H1 (cell line): ENCODE measurements around the gene ADAMTS17. TPM values are rescaled to one million over a fixed set of nuclear protein-coding genes. Genes with fewer than 3 reads are reported as not detected.

Source experiments
- BACH1 ChIP-seq: IDR thresholded peaks from 2 replicates; pipeline ENCODE4 v1.6.1; 2012; ENCODE audit warnings: low read length, improper control_type of control experiment
- BRCA1 ChIP-seq: IDR thresholded peaks from 2 replicates; pipeline ENCODE4 v1.6.1; 2012; ENCODE audit warnings: low read depth, low read length, improper control_type of control experiment
- CEBPB ChIP-seq: IDR thresholded peaks from 2 replicates; pipeline ENCODE4 v1.6.1; 2012; ENCODE audit warnings: low read depth, low read length
- CHD1 ChIP-seq: IDR thresholded peaks from 2 replicates; pipeline ENCODE4 v1.6.1; 2012; ENCODE audit warnings: low read depth, low read length, improper control_type of control experiment
- CHD2 ChIP-seq: IDR thresholded peaks from 2 replicates; pipeline ENCODE4 v1.6.1; 2012; ENCODE audit warnings: low read length, improper control_type of control experiment
- EZH2 ChIP-seq: fragments of 200-600 bp; sonication (generic); IDR thresholded peaks from 2 replicates; pipeline ENCODE4 v1.7.1; 2012; ENCODE audit warnings: low read depth, mild to moderate bottlenecking, moderate library complexity, low read length, inconsistent platforms; ENCODE audit not compliant: severe bottlenecking
- HDAC6 ChIP-seq: IDR thresholded peaks from one replicate; pipeline ENCODE4 v1.7.1; 2012; ENCODE audit warnings: low read depth, mild to moderate bottlenecking, inconsistent platforms, low read length, moderate library complexity
- KDM1A ChIP-seq: fragments of 200-600, 300-600 bp; sonication (generic); IDR thresholded peaks from 2 replicates; pipeline ENCODE4 v1.7.1; 2016; ENCODE audit warnings: mild to moderate bottlenecking, low read length, borderline replicate concordance
- NANOG ChIP-seq: IDR thresholded peaks from 2 replicates; pipeline ENCODE4 v1.6.1; 2011; ENCODE audit warnings: low read length, low read depth, mild to moderate bottlenecking, inconsistent platforms; ENCODE audit not compliant: insufficient read depth, poor library complexity, severe bottlenecking
- POU5F1 ChIP-seq: IDR thresholded peaks from 2 replicates; pipeline ENCODE4 v1.6.1; 2011; ENCODE audit warnings: low read depth, mild to moderate bottlenecking, low read length, moderate library complexity
- RBBP5 ChIP-seq: IDR thresholded peaks from 2 replicates; pipeline ENCODE4 v1.7.1; 2012; ENCODE audit warnings: low read depth, mild to moderate bottlenecking, inconsistent platforms, low read length, moderate library complexity, borderline replicate concordance
- RXRA ChIP-seq: IDR thresholded peaks from 2 replicates; pipeline ENCODE4 v1.6.1; 2011; ENCODE audit warnings: low read depth, mild to moderate bottlenecking, low read length, moderate library complexity; ENCODE audit not compliant: insufficient read depth
- SAP30 ChIP-seq: fragments of 300-600 bp; sonication (generic); IDR thresholded peaks from 2 replicates; pipeline ENCODE4 v1.7.1; 2012; ENCODE audit warnings: low read length, moderate library complexity, mild to moderate bottlenecking, inconsistent platforms; ENCODE audit not compliant: insufficient read depth, insufficient replicate concordance
- SIN3A ChIP-seq, 2 experiments: IDR thresholded peaks in 1 of 2; conservative IDR thresholded peaks in 1 of 2; 2 replicates each; pipeline ENCODE4 v1.6.1; 2011 to 2012; ENCODE audit warnings: low read length in 2 of 2, improper control_type of control experiment in 1 of 2, low read depth in 1 of 2, mild to moderate bottlenecking in 1 of 2
- SIRT6 ChIP-seq: IDR thresholded peaks from one replicate; pipeline ENCODE4 v1.7.1; 2012; ENCODE audit warnings: low read length, inconsistent platforms
- SP4 ChIP-seq: IDR thresholded peaks from 2 replicates; pipeline ENCODE4 v1.6.1; 2012; ENCODE audit warnings: low read length, inconsistent platforms
- SRF ChIP-seq: IDR thresholded peaks from 2 replicates; pipeline ENCODE4 v1.6.1; 2011; ENCODE audit warnings: mild to moderate bottlenecking, low read depth, low read length, moderate library complexity
- SUZ12 ChIP-seq: fragments of 200-600 bp; sonication (generic); IDR thresholded peaks from 2 replicates; pipeline ENCODE4 v1.6.1; 2012; ENCODE audit warnings: mild to moderate bottlenecking, inconsistent platforms, low read length, moderate library complexity, mixed read lengths
- TAF7 ChIP-seq: optimal IDR thresholded peaks from 2 replicates; pipeline ENCODE3; 2011; ENCODE audit warnings: low read depth, mild to moderate bottlenecking, inconsistent platforms, low read length, moderate library complexity, borderline replicate concordance
- TCF12 ChIP-seq: IDR thresholded peaks from 2 replicates; pipeline ENCODE4 v1.6.1; 2011; ENCODE audit warnings: low read depth, mild to moderate bottlenecking, low read length
- TEAD4 ChIP-seq: IDR thresholded peaks from 2 replicates; pipeline ENCODE4 v1.6.1; 2012; ENCODE audit warnings: low read depth, low read length, inconsistent platforms, mixed read lengths
- ZNF274 ChIP-seq: IDR thresholded peaks from 2 replicates; pipeline ENCODE4 v1.7.0; 2012; ENCODE audit warnings: low read length, borderline replicate concordance; ENCODE audit errors: extremely low read depth
- polyA plus RNA-seq, 7 experiments: library from polyadenylated mRNA; depleted of rRNA in 3 of 7; stranded (reverse) in 5 of 7; unstranded in 2 of 7; fragments of >200 nt in 5 of 7; fragments of 200-250 nt in 2 of 7; gene quantifications; 1 replicate in 5 of 7; 2 replicates in 1 of 7; 4 replicates in 1 of 7; pipeline versions ENCODE4 v1.2.1 to v1.2.3, GENCODE V29; 2011 to 2013; ENCODE audit warnings: missing spikeins in 2 of 7, mixed read lengths in 2 of 7
- total RNA-seq: library from RNA; stranded (reverse); fragmentation: NEBNext Ultra II Directional; extraction: Animal tissue kit (Norgen Biotek cat#: 25700); gene quantifications from 2 replicates; pipeline ENCODE4 v1.2.1, GENCODE V29; 2021
- TF ChIP-seq, protein P1 (sequence below): IDR thresholded peaks from 2 replicates; pipeline ENCODE4 v1.6.1; 2012; ENCODE audit warnings: inconsistent platforms
- TF ChIP-seq, protein P2 (sequence below): IDR thresholded peaks from 2 replicates; pipeline ENCODE4 v1.6.1; 2011; ENCODE audit warnings: low read length, improper control_type of control experiment

ADAMTS17 gene
- total and polyA plus RNA-seq, 2 of the 8 experiments (the other 6 are each of a cell fraction or from before 2014, with no cell fraction given), result 0.51 to 1.7 TPM

DNA sequence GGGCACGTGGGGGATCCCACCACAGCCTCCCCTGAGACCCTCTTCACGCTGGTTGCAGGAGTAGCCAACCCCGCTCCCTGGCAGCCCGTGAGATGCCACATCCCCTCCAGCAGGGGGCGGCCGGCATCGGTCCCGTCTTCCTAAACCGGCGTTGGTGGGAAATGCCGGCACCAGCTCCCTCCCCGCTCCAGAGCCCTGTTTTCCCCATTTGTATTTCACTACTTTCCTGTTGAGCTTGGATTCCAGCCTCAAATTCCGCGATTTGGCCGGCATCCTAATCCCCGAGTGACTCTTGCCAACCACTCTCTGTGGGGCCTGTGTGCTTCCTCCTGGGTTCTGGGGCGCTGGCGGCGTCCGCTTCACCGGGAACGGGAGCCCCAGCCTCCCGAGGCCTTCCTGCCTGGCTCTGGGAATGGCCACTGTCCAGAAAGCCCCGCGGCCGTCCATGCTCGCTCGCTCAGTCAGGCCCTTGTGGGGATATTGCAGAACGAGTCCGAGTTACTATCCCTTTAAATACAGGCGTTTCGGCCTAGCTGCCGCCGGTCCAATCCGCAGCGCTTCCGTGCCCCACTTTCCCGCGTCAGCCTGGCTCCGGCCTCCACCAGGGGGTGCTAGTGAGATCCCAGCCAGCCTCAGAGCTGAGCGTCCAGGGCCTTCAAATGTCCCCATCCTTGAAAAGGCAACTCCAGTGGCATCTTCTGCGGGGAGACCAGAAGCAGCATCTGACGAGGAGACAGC is 8.1 kb upstream of the ADAMTS17 start (continued):
- TF ChIP-seq EZH2, result no peak
- TF ChIP-seq SIN3A (conservative IDR thresholded peaks at IDR 0.05 in 1 of 2, IDR thresholded peaks at IDR 0.05 in 1 of 2; ENCODE audit: low read depth in 1 of 2, low read length in 2 of 2), result peak in 1 of 2 experiments; percentile 52; a peak in 1 of 4 replicates
- TF ChIP-seq SRF, result no peak
- no peak for TF ChIP-seq POU5F1
- TF ChIP-seq SP4, result no peak
- no peak for TF ChIP-seq NANOG
- peak; percentile 92 for TF ChIP-seq RBBP5
- TF ChIP-seq ZNF274, result no peak
- no peak for TF ChIP-seq RXRA
- TF ChIP-seq, protein P1, sequence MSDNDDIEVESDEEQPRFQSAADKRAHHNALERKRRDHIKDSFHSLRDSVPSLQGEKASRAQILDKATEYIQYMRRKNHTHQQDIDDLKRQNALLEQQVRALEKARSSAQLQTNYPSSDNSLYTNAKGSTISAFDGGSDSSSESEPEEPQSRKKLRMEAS, result peak; percentile 41; the same call in 1 of the 2 replicates
- TF ChIP-seq TEAD4, result peak; percentile 60
- no peak for TF ChIP-seq SUZ12
- no peak for TF ChIP-seq TCF12
- TF ChIP-seq SAP30, result no peak
- no peak for TF ChIP-seq CEBPB
- TF ChIP-seq, protein P2, sequence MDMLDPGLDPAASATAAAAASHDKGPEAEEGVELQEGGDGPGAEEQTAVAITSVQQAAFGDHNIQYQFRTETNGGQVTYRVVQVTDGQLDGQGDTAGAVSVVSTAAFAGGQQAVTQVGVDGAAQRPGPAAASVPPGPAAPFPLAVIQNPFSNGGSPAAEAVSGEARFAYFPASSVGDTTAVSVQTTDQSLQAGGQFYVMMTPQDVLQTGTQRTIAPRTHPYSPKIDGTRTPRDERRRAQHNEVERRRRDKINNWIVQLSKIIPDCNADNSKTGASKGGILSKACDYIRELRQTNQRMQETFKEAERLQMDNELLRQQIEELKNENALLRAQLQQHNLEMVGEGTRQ, result no peak
- TF ChIP-seq BRCA1, result no peak
- 0 out of 2 replicates have a peak, but pooled peaks have one; percentile 29 for TF ChIP-seq CHD2
- no peak for TF ChIP-seq TAF7
- 0 out of 2 replicates have a peak, but pooled peaks have one; percentile 41 for TF ChIP-seq BACH1
- no peak for TF ChIP-seq SIRT6
- no peak for TF ChIP-seq KDM1A
- TF ChIP-seq CHD1, result no peak
- no peak for TF ChIP-seq HDAC6
